ENCODE results near the gene ALOXE3.
"Not testable (repeated sequence)": the region's sequence is repeated elsewhere in the genome, so short reads cannot be mapped to it uniquely, and the experiment has no call there.

ALOXE3 gene

GRCh38 chr17:8067806-8068205 is 50.5 kb downstream of the ALOXE3 start:
- H3K4me3 ChIP-seq (ENCODE audit: low read depth, low read length), result no peak overlapping the region
- TF ChIP-seq CTCF (IDR thresholded peaks at IDR 0.05; ENCODE audit: low read depth, low read length), result no peak

- TF ChIP-seq CTCF (IDR thresholded peaks at IDR 0.05; ENCODE audit: low read depth, low read length), result no peak
- no peak overlapping the region for H3K4me3 ChIP-seq (ENCODE audit: low read depth, low read length)
Measured at GRCh38 chr17:8066841-8067775, 51.2 kb downstream of the ALOXE3 start.

DNA sequence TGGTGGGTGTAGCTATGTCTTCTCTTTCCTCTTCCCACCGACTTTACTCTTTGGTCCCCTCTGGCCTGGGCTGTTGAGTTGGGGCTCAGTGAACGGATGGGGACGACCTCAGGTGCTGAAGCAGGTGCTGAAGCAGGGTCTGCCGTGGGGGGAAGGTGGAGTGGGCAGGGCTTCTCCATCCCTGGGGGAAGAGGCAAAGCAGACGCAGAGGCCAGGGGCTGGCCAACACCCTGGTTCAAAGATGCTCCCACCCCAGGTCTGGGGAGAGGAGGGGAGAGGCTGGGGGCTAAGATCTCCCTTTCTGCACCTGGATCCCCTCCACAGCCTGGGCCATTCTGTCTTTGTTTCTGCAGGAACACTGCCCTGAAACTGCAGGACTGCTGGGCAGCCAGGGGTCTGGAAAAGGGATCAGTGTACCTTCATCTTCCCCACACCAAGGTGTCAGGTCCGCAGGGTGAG is 53.7 kb downstream of the ALOXE3 start:
- TF ChIP-seq CTCF (IDR thresholded peaks at IDR 0.05; ENCODE audit: low read depth, low read length), result no peak
- no peak overlapping the region for H3K4me3 ChIP-seq (ENCODE audit: low read depth, low read length)

GRCh38 chr17:8063761-8064534 is 54.4 kb downstream of the ALOXE3 start:
- no peak for TF ChIP-seq CTCF (IDR thresholded peaks at IDR 0.05; ENCODE audit: low read depth, low read length)
- no peak overlapping the region for H3K4me3 ChIP-seq (ENCODE audit: low read depth, low read length)

GRCh38 chr17:8062807-8063483 is 55.4 kb downstream of the ALOXE3 start:
- TF ChIP-seq CTCF (IDR thresholded peaks at IDR 0.05; ENCODE audit: low read depth, low read length), result no peak
- H3K4me3 ChIP-seq (ENCODE audit: low read depth, low read length), result no peak overlapping the region

DNA sequence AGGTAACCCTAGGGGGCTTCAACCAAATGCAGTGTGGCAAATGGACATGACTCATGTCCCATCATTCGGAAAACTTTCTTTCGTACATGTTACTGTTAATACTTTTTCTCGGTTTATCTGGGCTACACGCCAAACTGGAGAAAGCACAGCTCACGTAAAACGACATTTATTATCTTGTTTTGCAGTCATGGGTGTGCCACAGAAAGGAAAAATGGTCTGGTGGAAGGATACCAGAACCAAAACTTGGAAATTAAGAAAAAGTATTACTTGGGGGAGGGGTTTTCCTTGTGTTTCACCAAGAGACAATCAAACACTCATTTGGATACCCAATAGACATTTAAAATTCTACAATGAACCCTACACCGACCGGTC is 55.9 kb downstream of the ALOXE3 start:
- H3K4me3 ChIP-seq (ENCODE audit: low read depth, low read length), result no peak overlapping the region
- no peak for TF ChIP-seq CTCF (IDR thresholded peaks at IDR 0.05; ENCODE audit: low read depth, low read length)

DNA sequence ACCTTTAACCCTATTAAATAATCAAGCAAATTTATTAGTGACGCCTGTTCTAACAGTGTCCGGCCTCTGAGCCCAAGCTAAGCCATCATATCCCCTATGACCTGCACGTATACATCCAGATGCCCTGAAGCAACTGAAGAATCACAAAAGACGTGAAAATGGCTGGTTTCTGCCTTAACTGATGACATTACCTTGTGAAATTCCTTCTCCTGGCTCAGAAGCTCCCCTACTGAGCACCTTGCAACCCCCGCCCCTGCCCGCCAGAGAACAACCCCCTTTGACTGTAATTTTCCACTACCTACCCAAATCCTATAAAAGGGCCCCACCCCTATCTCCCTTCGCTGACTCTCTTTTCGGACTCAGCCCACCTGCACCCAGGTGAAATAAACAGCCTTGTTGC is 56.5 kb downstream of the ALOXE3 start:
- H3K4me3 ChIP-seq (ENCODE audit: low read depth, low read length), result not testable (repeated sequence)
